ENCODE results near the gene ING2. TPM values are rescaled to one million over a fixed set of nuclear protein-coding genes. Genes with fewer than 3 reads are reported as not detected.
"Not testable (repeated sequence)": the region's sequence is repeated elsewhere in the genome, so short reads cannot be mapped to it uniquely, and the experiment has no call there.

The ING2 gene
- total and polyA plus RNA-seq, 2 of the 8 experiments (the other 6 are each of a cell fraction or from before 2014, with no cell fraction given): 5.1 to 16.1 TPM

DNA sequence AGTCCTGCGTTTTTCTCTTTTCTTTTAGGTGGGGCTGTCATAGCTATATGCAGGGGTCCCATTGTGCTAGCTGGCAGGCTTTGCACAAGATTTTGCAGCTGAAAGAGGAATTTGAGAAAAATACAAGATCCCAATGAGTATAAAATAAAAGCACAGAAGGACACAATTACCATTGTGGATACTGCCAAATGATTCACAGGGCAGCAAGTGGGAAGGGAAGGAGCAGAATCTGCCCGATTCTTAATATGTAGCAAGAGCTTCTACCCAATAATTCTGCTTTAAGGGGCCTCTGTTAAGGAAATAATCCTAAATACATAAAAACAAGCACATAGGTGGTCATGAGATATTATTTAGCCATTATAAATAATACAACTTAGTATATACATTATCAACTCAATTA, 25.9 kb upstream of the ING2 start (continued):
- TF ChIP-seq YY1 (IDR thresholded peaks at IDR 0.05; ENCODE audit: low read depth, low read length): no peak
- TF ChIP-seq POU5F1 (IDR thresholded peaks at IDR 0.05; ENCODE audit: low read depth, low read length): no peak
- no peak for TF ChIP-seq EGR1 (IDR thresholded peaks at IDR 0.05; ENCODE audit: borderline replicate concordance, low read depth, low read length)

DNA sequence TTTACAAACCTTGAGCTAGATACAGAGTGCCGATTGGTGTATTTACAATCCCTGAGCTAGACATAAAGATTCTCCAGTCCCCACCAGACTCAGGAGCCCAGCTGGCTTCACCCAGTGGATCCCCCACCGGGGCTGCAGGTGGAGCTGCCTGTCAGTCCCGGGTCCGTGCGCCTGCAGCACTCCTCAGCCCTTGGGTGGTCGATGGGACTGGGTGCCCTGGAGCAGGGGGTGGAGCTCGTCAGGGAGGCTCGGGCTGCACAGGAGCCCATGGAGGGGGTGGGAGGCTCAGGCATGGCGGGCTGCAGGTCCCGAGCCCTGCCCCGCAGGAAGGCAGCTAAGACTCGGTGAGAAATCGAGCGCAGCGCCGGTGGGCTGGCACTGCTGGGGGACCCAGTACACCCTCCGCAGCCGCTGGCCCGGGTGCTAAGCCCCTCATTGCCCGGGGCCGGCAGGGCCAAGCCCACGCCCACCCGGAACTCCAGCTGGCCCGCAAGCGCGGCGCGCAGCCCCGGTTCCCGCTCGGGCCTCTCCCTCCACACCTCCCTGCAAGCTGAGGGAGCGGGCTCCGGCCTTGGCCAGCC, 22.3 kb upstream of the ING2 start:
- H3K4me2 ChIP-seq (ENCODE audit: insufficient read depth in 1 of 2, low read depth in 2 of 2, low read length in 2 of 2); H2BK15ac ChIP-seq (ENCODE audit: low read length); H3K14ac ChIP-seq (ENCODE audit: insufficient read length); H3K18ac ChIP-seq (ENCODE audit: extremely low read depth, low read length); DNase-seq (ENCODE audit: low read depth in 1 of 2, low spot score in 2 of 2); H3K36me3 ChIP-seq (ENCODE audit: control insufficient read depth in 2 of 4, insufficient read depth in 4 of 4, low read length in 3 of 4); H2AK5ac ChIP-seq (ENCODE audit: low read depth, low read length); CTCF ChIA-PET (ENCODE audit: partially characterized antibody); H3K56ac ChIP-seq (replicated peaks; ENCODE audit: insufficient read length, low read depth, low read length); H3K79me1 ChIP-seq (ENCODE audit: low read depth, low read length); H2BK20ac ChIP-seq (ENCODE audit: low read length); H2BK120ac ChIP-seq (replicated peaks; ENCODE audit: low read depth, low read length); H2BK12ac ChIP-seq (ENCODE audit: low read depth, low read length); H3K9ac ChIP-seq (replicated peaks in 1 of 4; ENCODE audit: extremely low read depth in 1 of 4, low read depth in 3 of 4, low read length in 3 of 4); H3K23ac ChIP-seq (ENCODE audit: insufficient read length); H4K5ac ChIP-seq (ENCODE audit: insufficient read length, low read depth, low read length); H2BK5ac ChIP-seq (ENCODE audit: low read depth, low read length); H4K20me1 ChIP-seq (replicated peaks in 1 of 2; ENCODE audit: control insufficient read depth in 1 of 2, insufficient read depth in 2 of 2, low read length in 2 of 2); H3K79me2 ChIP-seq (ENCODE audit: control insufficient read depth in 1 of 2, insufficient read depth in 2 of 2, low read length in 2 of 2); H3K23me2 ChIP-seq (ENCODE audit: low read depth, low read length); H3K9me3 ChIP-seq (ENCODE audit: insufficient read depth in 2 of 2, low read depth in 1 of 2, low read length in 1 of 2); H4K8ac ChIP-seq (ENCODE audit: extremely low read depth, insufficient read depth, low read length); H3K27me3 ChIP-seq (replicated peaks in 1 of 4; ENCODE audit: control insufficient read depth in 3 of 4, extremely low read depth in 1 of 4, insufficient read depth in 3 of 4, low read length in 3 of 4); H4K91ac ChIP-seq (replicated peaks; ENCODE audit: insufficient read length, low read length); FAIRE-seq; H2AFZ ChIP-seq (ENCODE audit: low read length); H3K4me1 ChIP-seq (replicated peaks in 1 of 4; ENCODE audit: control insufficient read depth in 3 of 4, insufficient read depth in 4 of 4, low read length in 3 of 4); H3K27ac ChIP-seq (ENCODE audit: low read depth, low read length); H3K4ac ChIP-seq (replicated peaks; ENCODE audit: insufficient read length, low read depth, low read length); H3K4me3 ChIP-seq (ENCODE audit: extremely low read depth in 1 of 4, insufficient read depth in 2 of 4, low read depth in 3 of 4, low read length in 4 of 4): not testable (repeated sequence)
- 97% methylated on average over 22 of the region's 33 CpGs; no CpG with 5 or more reads in 1 of the 2 experiments for WGBS, 2 experiments (ENCODE audit: extremely low coverage in 1 of 2, insufficient coverage in 1 of 2, insufficient read length in 1 of 2, insufficient replicate concordance in 2 of 2, low coverage in 1 of 2, low lambda C conversion rate in 2 of 2, missing lambda C conversion rate in 1 of 2)
- POLR2A ChIA-PET (ENCODE audit: partially characterized antibody): interaction anchor here (1.1 kb wide), 1 partner anchor 13 kb away, joined by 3 read pairs; no protein-coding TSS in a partner anchor

All from H1 (cell line).